GM04504 (cell line): ENCODE measurements around the gene PPIL1.
A peak's percentile ranks its signal among the peaks of the same experiment; 100 is the strongest.
"Not testable (repeated sequence)": the region's sequence is repeated elsewhere in the genome, so short reads cannot be mapped to it uniquely, and the experiment has no call there.

ENCODE experiments used
- DNase-seq: peaks from one replicate; pipeline ENCODE4 v3.0.0-alpha.2; 2012; ENCODE audit warnings: low read depth

Gene PPIL1

DNA sequence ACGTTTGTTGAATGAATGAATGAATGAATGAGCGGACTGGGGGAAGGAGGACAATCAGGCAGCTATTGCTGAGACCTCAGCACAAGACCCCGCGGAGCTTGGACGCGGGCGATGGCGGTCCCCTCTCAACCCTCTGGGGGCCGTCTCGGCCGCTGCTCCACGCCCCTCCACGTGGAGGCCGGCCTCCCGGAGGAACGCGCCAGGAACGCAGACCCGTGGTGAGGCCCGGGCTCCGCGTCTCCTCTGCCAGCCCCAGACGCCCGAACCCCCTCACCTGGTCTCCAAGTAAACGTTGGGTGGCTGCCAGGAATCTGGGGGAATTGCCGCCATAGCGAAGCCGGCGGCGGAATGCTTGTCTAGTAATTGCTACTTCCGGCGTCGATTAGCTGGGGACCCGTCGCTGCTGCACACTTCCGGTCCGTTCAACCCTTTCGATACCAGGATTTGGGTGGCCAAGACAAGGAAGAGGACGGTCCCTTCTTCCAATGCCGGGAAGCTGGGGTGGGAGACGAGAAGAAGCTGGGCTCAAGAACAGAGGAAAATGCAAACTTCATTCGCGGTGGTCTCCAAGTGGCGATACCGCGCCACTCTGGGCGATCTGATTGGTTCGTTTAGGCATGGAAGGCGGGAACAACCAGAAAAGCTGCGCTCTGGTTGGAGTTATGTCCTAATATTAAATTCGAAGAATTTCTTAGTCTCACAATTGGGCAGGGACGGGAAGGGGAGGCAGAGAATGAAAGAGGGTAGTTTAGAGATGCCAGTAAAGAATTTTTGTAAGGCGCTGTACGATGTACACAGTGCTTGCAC, at the start of gene PPIL1:
TSS of gene PPIL1 (minus strand) at position 361 of the 807 bp plus-strand sequence. CDS start at position 330, 31 bp downstream.
- DNase-seq = peak; percentile 70

DNA sequence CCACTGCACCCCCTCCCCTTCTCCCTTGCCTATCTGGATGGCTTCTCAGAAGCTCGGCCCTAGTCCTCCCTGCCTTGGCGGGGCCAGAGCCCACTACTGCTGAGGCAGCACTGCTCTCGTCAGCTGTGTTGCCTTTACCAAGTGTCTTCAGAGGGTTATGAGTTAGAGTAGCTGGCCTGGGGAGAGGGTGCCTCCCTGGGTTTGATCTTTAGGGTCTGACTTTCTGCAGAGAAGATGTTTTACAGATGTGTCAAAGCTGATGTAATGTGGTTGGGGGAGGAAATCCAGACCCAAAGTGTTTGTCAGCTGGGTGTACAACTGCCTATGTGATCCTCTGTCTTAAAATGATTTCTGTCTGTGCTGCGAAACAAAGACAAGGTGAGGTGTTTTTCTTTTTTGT, 49.5 kb upstream of the PPIL1 start:
- DNase-seq = no peak

DNA sequence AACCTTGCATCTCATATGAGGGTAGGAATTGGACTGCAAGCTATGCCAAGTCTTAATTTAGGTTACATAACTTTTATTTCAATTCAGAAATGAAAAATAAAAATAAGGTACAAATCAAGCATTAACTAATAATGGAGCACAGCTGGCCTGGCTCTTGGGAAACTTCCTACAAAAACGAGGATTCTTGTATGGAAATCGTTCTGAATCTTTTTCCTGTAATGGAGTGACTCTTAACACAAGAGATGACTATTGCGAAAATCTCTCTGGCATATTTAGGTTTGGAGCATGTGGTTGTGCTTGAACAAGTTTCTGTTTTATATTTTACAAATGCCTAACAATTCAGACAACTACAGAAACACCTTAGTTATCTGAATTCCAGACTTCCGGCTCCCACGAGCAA, 45.9 kb upstream of the PPIL1 start:
- no peak for DNase-seq

DNA sequence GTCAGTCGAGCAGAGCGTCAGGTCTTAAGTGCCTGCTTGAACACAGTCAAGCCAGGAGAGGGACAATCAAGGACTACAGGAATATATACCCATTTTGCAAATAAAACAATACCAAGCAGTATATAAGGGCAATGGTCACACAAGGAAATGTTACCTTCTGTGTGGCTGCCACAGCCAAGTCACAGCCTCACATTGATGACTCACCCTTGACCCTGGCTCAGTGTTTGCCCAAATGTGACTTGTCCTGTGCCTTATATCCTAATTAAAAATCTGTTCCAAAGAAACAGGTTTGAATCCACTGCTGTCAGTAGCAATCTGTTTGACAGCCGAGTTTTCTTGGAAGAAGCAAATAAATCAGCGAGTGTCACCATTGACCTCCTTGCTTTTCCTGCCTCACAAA, 45.4 kb upstream of the PPIL1 start:
- no peak for DNase-seq

- peak; percentile 91 for DNase-seq
These were observed 43.1 kb upstream of the PPIL1 start for GRCh38 chr6:36917541-36918193.

DNA sequence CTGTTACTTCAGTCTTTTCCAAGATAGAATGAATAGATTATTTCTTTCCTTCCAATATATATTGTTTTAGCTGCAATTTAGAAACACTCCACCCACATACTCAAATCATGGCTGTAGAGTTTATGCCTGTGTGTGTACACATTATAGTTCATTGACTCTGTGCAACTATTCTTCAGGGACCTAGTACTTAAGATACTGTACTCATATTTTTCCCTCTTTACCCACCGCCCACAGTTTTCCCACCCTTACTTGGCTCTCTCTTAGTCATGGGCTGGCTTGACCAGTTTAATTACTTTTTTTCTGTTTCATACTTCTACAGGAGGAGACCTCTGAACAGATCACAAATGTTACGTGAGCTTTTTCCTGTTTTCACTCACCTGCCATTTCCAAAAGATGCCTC, 41.5 kb upstream of the PPIL1 start:
- DNase-seq = no peak

DNA sequence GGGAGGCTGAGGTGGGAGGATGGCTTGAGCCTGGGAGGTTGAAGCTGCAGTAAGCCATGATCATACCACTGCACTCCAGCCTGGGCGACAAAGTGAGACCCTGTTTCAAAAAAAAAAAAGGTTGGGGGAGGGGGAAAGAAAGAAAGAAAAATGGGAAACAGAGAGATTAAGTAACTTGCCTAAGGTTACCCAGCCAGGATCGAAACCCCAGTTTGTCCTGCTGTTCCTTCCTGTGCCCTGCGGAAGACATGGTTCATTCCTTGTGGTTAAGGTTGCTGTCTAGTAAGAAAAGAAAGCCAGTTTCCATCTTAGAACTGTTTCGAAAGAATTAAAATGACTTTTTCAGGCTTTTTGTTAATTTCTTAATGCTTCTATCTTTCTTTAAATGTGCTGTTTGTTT, 41.0 kb upstream of the PPIL1 start:
- DNase-seq = no peak

GRCh38 chr6:36914227-36914794, 39.7 kb upstream of the PPIL1 start:
- DNase-seq = no peak

DNA sequence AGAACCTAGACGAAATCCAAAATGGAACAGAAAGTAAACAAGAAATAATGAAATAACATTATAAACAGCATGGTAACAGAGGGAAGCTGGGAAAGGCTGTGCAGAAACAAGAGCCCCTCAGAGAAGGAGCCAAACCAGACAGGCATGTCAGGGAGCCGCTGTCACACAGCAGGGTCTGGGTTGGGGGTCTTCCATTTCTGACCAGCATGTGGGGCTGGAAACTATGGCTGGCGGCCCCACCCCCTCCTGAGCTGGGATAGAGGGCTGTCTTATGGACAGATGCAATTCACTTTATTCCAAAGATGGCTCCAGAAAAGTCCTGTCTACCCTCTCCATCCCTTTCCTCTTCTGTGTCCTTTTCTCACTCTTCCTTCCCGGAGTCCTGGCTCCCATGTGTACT, 38.5 kb upstream of the PPIL1 start:
- DNase-seq = no peak

DNA sequence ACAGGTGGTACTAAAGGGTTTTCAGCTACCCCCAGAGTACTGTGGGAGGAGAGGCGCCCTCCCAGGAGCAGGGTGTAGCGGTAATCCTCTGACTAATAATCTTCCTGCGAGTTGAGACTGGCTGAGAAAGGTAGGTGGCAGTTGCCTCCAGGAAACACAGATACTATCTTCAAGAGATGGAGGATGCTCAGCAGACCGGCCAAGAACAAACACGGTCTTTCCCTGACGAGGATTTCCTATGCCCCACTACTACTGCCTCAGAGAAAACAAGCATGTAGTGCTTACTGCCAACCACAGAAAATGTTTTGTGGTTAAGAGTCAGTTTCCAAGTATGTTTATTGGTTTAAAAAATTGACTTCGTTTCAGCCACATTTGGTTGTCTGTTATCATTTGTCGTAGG, 38.0 kb upstream of the PPIL1 start:
- DNase-seq = peak; percentile 82

GRCh38 chr6:36912030-36912454, 37.4 kb upstream of the PPIL1 start:
- DNase-seq = no peak

GRCh38 chr6:36908747-36909146, 34.1 kb upstream of the PPIL1 start:
- no peak for DNase-seq

GRCh38 chr6:36907781-36908180, 33.2 kb upstream of the PPIL1 start:
- no peak for DNase-seq

DNA sequence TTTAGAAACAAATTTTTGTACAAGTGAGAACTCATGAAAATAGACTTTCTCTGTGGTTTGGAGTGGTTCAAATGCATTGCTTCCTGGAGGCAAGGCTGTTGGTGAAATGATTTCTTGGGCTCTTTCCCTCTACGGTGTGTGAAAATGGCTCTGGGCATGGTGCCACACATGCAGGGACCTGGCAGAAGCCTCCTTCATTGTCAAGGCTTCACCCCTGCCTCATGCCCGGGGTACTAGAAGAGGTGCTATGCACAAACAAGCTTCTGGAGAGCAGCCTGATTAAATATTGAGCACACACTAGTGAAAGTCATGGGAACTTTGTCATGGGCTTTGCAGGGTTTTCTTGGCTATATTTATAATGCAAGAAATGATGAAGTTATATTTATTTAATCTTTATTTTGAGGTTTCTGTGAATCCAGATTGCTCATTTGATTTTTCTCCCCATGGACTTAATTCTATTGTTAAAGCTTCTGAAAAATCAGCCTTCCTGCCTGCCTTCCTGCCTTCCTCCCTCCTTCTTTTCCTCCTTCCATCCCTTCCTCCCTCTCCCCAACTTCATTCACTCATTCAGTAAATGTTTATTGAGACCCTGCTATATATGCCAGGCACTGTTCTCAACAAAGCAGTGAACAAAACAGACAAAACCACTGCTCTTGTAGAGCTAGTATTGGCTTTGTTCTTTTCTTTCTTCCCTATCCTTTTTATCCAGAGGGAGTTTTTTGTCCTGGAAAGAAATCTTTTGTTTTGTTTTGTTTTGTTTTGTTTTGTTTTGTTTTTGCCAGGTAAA, 32.1 kb upstream of the PPIL1 start:
- no peak for DNase-seq

GRCh38 chr6:36904851-36905393, 30.3 kb upstream of the PPIL1 start:
- DNase-seq = no peak

DNA sequence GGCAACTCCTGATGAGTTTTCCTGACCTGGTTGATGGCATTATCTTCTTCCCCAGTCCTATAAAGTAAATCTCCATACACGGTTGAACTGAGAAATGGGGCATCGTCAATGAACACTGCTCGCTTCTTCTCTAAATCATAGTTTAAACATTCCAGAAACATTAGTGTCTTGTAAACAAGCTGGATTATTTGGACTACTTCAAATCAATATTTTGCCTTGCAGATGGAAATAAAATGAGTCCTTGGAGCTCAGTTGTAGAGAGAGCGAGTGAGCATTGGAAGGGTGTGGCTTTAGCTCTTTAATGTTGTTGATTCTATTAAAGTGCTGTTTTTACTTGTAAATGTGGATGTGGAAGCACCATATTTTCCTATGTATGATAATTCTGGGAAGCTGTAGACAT, 29.5 kb upstream of the PPIL1 start:
- DNase-seq = no peak

GRCh38 chr6:36897609-36898008, 23.0 kb upstream of the PPIL1 start:
- DNase-seq = no peak

- no peak for DNase-seq
These were observed 19.7 kb upstream of the PPIL1 start for GRCh38 chr6:36893976-36894932.

- not testable (repeated sequence) for DNase-seq
These were observed 16.6 kb upstream of the PPIL1 start for GRCh38 chr6:36891153-36891552.

- DNase-seq = no peak
These were observed 15.6 kb upstream of the PPIL1 start for GRCh38 chr6:36890112-36890663.
